ENCODE data around the gene CFAP299.

CFAP299 gene

DNA sequence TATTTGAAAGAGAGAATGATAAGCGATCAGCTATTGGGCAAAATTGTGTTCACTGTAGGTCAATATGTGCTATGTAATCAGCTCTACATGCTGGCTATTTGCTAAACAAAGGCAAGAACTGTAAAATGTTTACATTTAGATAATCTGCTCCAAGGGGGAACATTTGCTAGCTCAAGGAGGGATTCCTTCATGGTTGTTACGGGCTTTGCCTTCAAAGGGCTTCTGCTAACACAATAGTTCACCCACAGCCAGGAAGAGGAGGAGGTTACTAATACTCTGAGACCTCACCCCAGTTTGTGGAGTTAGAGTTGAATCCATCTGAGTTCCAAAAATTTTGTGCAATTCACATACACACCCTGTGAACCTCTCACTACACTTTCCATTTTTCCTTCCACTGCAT is 587.4 kb downstream of the CFAP299 start:
- Histone ChIP-seq H3K4me1 (ENCODE audit: insufficient read depth, poor library complexity, severe bottlenecking) (peaks cover 4% of the 10 kb centered on the region), H3K27ac (ENCODE audit: poor library complexity, severe bottlenecking) (no peak overlapping the region), H3K9me3 (ENCODE audit: severe bottlenecking) (no peaks in the 10 kb centered on the region), H3K27me3 (ENCODE audit: insufficient read depth, poor library complexity, severe bottlenecking) (no peaks in the 10 kb centered on the region), H3K4me3 (ENCODE audit: severe bottlenecking) (no peak overlapping the region), H3K36me3 (ENCODE audit: low read depth) (no peaks in the 10 kb centered on the region)
- ATAC-seq (ENCODE audit: low read depth) (no peak), DNase-seq (ENCODE audit: low spot score) (no peak)
- no peak for TF ChIP-seq CTCF (IDR thresholded peaks at IDR 0.05; ENCODE audit: poor library complexity, severe bottlenecking)

- DNase-seq (ENCODE audit: low spot score) (no peak), ATAC-seq (ENCODE audit: low read depth) (no peak)
- Histone ChIP-seq H3K36me3 (ENCODE audit: low read depth) (no peaks in the 10 kb centered on the region), H3K4me3 (ENCODE audit: severe bottlenecking) (no peak overlapping the region), H3K27me3 (ENCODE audit: insufficient read depth, poor library complexity, severe bottlenecking) (no peaks in the 10 kb centered on the region), H3K4me1 (ENCODE audit: insufficient read depth, poor library complexity, severe bottlenecking) (peaks cover 4% of the 10 kb centered on the region), H3K27ac (ENCODE audit: poor library complexity, severe bottlenecking) (no peak overlapping the region), H3K9me3 (ENCODE audit: severe bottlenecking) (no peaks in the 10 kb centered on the region)
- TF ChIP-seq CTCF (IDR thresholded peaks at IDR 0.05; ENCODE audit: poor library complexity, severe bottlenecking) = no peak
Measured at GRCh38 chr4:80925293-80925692, 589.8 kb downstream of the CFAP299 start.

DNA sequence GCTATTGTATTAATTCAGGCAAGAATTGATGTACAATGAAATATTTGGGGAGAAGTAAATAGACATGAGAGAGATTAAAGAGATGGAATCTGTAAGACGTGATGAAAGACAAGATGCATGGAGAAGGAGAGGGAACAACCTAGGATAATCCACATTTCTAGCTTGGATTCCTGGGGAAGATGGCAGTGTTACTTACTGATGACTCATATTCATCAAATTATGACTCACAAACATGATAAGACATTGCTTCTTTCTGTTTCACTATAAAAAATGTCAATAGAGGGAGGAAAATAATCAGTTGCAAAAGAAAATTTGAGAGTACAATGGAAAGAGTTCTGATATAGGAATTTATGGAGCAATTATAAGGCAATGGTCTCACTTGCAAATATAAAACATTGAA is 590.9 kb downstream of the CFAP299 start:
- TF ChIP-seq CTCF (IDR thresholded peaks at IDR 0.05; ENCODE audit: poor library complexity, severe bottlenecking) = no peak
- no peaks in the 10 kb centered on the region for H3K27me3 ChIP-seq (ENCODE audit: insufficient read depth, poor library complexity, severe bottlenecking)
- peaks cover 4% of the 10 kb centered on the region for H3K4me1 ChIP-seq (ENCODE audit: insufficient read depth, poor library complexity, severe bottlenecking)
- peak; percentile 51; the same call in 1 of the 3 replicates for ATAC-seq (ENCODE audit: low read depth)
- no peaks in the 10 kb centered on the region for H3K9me3 ChIP-seq (ENCODE audit: severe bottlenecking)
- no peak overlapping the region for H3K4me3 ChIP-seq (ENCODE audit: severe bottlenecking)
- H3K36me3 ChIP-seq (ENCODE audit: low read depth) = no peaks in the 10 kb centered on the region
- no peak overlapping the region for H3K27ac ChIP-seq (ENCODE audit: poor library complexity, severe bottlenecking)
- no peak for DNase-seq (ENCODE audit: low spot score)

GRCh38 chr4:80926891-80927290 is 591.4 kb downstream of the CFAP299 start:
- H3K27ac ChIP-seq (ENCODE audit: poor library complexity, severe bottlenecking) = no peak overlapping the region
- H3K36me3 ChIP-seq (ENCODE audit: low read depth) = no peaks in the 10 kb centered on the region
- no peak overlapping the region for H3K4me3 ChIP-seq (ENCODE audit: severe bottlenecking)
- no peaks in the 10 kb centered on the region for H3K9me3 ChIP-seq (ENCODE audit: severe bottlenecking)
- peaks cover 4% of the 10 kb centered on the region for H3K4me1 ChIP-seq (ENCODE audit: insufficient read depth, poor library complexity, severe bottlenecking)
- TF ChIP-seq CTCF (IDR thresholded peaks at IDR 0.05; ENCODE audit: poor library complexity, severe bottlenecking) = no peak
- DNase-seq (ENCODE audit: low spot score) (no peak), ATAC-seq (ENCODE audit: low read depth) (no peak)
- H3K27me3 ChIP-seq (ENCODE audit: insufficient read depth, poor library complexity, severe bottlenecking) = no peaks in the 10 kb centered on the region

- Histone ChIP-seq H3K36me3 (ENCODE audit: low read depth) (no peaks in the 10 kb centered on the region), H3K27me3 (ENCODE audit: insufficient read depth, poor library complexity, severe bottlenecking) (no peaks in the 10 kb centered on the region), H3K9me3 (ENCODE audit: severe bottlenecking) (no peaks in the 10 kb centered on the region), H3K4me1 (ENCODE audit: insufficient read depth, poor library complexity, severe bottlenecking) (peaks cover 4% of the 10 kb centered on the region), H3K27ac (ENCODE audit: poor library complexity, severe bottlenecking) (no peak overlapping the region), H3K4me3 (ENCODE audit: severe bottlenecking) (no peak overlapping the region)
- no peak for TF ChIP-seq CTCF (IDR thresholded peaks at IDR 0.05; ENCODE audit: poor library complexity, severe bottlenecking)
- no peak for DNase-seq (ENCODE audit: low spot score)
- ATAC-seq (ENCODE audit: low read depth) = no peak
Measured at GRCh38 chr4:80927420-80927819, 591.9 kb downstream of the CFAP299 start.

All from RWPE2 (cell line).